Type B pancreatic cell (in vitro differentiated cells): ENCODE measurements around the gene SNCG. TPM values are rescaled to one million over a fixed set of nuclear protein-coding genes. Genes with fewer than 3 reads are reported as not detected.
"Not testable (repeated sequence)": the region's sequence is repeated elsewhere in the genome, so short reads cannot be mapped to it uniquely, and the experiment has no call there.

ENCODE experiments used
- DNase-seq: peaks from one replicate; pipeline ENCODE4 v3.0.0; 2021; ENCODE audit warnings: mixed read lengths; ENCODE audit not compliant: unreplicated experiment; ENCODE audit errors: extremely low spot score
- H3K27ac Mint-ChIP-seq: 2 replicates; pipeline ENCODE4 v1.8.0; 2021; ENCODE audit warnings: mild to moderate bottlenecking, mixed read lengths
- H3K27me3 Mint-ChIP-seq: 2 replicates; pipeline ENCODE4 v1.8.0; 2021; ENCODE audit warnings: mixed read lengths
- H3K36me3 Mint-ChIP-seq: 2 replicates; pipeline ENCODE4 v1.8.0; 2021; ENCODE audit warnings: mixed read lengths
- H3K4me1 Mint-ChIP-seq: one replicate; pipeline ENCODE4 v1.8.0; 2021; ENCODE audit warnings: mixed read lengths; ENCODE audit not compliant: unreplicated experiment
- H3K4me3 Mint-ChIP-seq: 2 replicates; pipeline ENCODE4 v1.8.0; 2021; ENCODE audit warnings: mild to moderate bottlenecking, mixed read lengths
- H3K9me3 Mint-ChIP-seq: 2 replicates; pipeline ENCODE4 v1.8.0; 2021; ENCODE audit warnings: mixed read lengths
- total RNA-seq: library from RNA; stranded (reverse); gene quantifications from 2 replicates; pipeline ENCODE4 v1.2.1, GENCODE V29; 2021; ENCODE audit warnings: low replicate concordance
- TF ChIP-seq, protein P1 (sequence below): fragments of 200-600 bp; sonication (generic); conservative IDR thresholded peaks from 2 replicates; pipeline ENCODE4 v1.5.0; 2021; ENCODE audit warnings: antibody characterized with exemption, mild to moderate bottlenecking

The SNCG gene
- total RNA-seq, 1 donor from 2014 or later = 60.4 TPM

- Mint-ChIP-seq H3K36me3 (peaks cover 8% of the 10 kb centered on the region), H3K4me1 (peaks cover 28% of the 10 kb centered on the region), H3K27ac (peak overlapping the region; percentile 86), H3K4me3 (peak overlapping the region; percentile 18), H3K9me3 (peaks cover 14% of the 10 kb centered on the region), H3K27me3 (peaks cover 4% of the 10 kb centered on the region)
- TF ChIP-seq, protein P1, sequence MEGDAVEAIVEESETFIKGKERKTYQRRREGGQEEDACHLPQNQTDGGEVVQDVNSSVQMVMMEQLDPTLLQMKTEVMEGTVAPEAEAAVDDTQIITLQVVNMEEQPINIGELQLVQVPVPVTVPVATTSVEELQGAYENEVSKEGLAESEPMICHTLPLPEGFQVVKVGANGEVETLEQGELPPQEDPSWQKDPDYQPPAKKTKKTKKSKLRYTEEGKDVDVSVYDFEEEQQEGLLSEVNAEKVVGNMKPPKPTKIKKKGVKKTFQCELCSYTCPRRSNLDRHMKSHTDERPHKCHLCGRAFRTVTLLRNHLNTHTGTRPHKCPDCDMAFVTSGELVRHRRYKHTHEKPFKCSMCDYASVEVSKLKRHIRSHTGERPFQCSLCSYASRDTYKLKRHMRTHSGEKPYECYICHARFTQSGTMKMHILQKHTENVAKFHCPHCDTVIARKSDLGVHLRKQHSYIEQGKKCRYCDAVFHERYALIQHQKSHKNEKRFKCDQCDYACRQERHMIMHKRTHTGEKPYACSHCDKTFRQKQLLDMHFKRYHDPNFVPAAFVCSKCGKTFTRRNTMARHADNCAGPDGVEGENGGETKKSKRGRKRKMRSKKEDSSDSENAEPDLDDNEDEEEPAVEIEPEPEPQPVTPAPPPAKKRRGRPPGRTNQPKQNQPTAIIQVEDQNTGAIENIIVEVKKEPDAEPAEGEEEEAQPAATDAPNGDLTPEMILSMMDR = no peak
- no peak for DNase-seq
These were observed 8.1 kb upstream of the SNCG start for GRCh38 chr10:86950349-86950748.

DNA sequence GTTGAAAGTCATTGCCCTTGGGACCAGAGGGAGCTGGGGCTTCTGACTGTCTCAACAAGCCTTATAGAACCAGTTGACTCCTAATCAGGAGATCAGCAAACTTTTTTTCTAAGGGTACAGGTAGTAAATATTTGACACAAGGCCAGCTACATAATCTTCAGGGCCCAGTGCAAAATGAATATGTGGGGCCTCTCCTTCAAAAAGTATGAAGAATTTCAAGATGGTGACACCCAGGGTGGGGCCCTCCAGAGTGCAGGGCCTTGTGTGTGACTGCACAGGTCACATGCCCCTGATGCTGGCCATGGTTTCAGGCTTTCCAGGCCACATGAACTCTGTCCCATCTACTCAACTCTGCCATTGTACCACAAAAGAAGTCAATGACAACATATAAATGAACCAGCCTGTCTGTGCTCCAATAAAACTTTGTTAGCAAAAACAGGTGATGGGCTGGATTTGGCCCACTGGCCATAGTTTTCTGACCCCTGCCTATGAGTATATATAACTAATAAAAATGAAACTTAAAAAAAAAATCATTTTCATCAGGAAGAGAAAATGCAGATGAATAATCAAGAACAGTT is 7.1 kb upstream of the SNCG start:
- TF ChIP-seq, protein P1 = no peak
- Mint-ChIP-seq H3K4me1 (peaks cover 23% of the 10 kb centered on the region), H3K4me3 (no peak overlapping the region), H3K27me3 (peaks cover 4% of the 10 kb centered on the region), H3K9me3 (peaks cover 14% of the 10 kb centered on the region), H3K36me3 (peaks cover 8% of the 10 kb centered on the region), H3K27ac (peak overlapping the region; percentile 86)
- no peak for DNase-seq

GRCh38 chr10:86952106-86952505 is 6.3 kb upstream of the SNCG start:
- Mint-ChIP-seq H3K27me3 (no peaks in the 10 kb centered on the region), H3K27ac (no peak overlapping the region), H3K36me3 (peaks cover 8% of the 10 kb centered on the region), H3K9me3 (peaks cover 14% of the 10 kb centered on the region), H3K4me1 (peaks cover 17% of the 10 kb centered on the region), H3K4me3 (no peak overlapping the region)
- TF ChIP-seq, protein P1 = no peak
- DNase-seq = no peak

DNA sequence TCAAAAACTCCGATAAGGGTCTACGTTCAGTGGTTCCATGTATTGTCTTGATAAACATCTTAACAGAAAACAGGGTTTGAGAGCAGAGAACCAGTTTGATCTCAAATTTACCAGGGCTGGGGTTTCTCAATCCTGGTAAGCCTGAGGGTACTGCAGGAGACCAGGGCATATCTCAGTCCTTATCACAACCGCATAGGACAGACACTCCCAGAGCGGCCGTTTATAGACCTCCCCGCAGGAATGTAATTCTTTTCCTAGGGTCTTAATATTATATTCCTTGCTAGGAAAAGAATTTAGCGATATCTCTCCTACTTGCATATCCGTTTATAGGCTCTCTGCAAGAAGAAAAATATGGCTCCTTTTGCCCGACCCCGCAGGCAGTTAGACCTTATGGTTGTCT is 5.7 kb upstream of the SNCG start:
- not testable (repeated sequence) for H3K27me3 Mint-ChIP-seq, H3K27ac Mint-ChIP-seq, H3K36me3 Mint-ChIP-seq, H3K4me3 Mint-ChIP-seq, DNase-seq
- Mint-ChIP-seq H3K4me1 (peaks cover 17% of the 10 kb centered on the region), H3K9me3 (peaks cover 14% of the 10 kb centered on the region)

DNA sequence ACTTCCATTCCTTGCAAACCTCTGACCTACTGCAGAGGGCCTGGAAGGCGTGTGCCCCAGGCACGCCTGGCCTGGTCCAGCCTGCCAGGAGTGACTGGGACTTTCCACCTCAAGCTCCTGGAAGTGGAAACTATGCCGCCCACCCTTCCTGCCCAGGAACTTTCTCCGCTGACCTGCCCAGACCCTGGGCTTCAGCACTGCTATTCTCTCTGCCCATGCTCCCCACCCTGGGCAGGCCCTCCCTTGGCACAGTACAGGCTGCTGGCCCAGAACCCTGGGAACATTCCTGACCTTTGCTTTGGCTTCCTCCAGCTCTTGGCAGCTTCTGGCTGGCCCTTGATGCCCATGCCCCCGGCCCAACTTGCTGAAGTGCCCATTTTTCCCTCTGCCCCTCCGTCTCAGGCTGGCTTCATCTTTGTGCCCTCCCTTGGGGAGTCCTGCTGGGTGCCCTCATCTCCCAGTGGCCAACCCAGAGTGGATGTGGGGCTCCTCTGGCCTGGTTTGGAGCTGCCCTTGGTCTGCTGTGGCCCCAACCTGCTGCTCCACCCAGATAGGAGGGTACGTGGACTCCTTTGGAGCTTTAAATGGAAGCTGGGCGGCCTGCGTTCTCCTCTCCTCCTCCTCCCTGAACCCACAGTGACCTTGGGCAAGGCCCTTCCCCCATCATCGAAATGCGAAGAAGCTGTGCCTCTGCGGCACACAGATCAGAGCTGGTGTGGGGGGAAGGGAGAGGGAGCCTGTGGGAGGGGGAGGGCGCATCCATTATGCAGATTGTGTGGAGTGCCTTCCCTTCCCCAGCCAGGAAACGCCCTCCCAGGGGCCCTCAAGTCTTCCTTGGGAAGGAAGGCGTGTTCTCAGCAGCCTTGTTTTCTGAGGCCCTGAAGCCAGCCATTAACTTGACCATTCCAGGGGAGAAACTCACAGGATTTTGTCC is 4.4 kb upstream of the SNCG start:
- peaks cover 8% of the 10 kb centered on the region for H3K36me3 Mint-ChIP-seq
- no peaks in the 10 kb centered on the region for H3K27me3 Mint-ChIP-seq
- peaks cover 21% of the 10 kb centered on the region for H3K4me1 Mint-ChIP-seq
- peak overlapping the region; percentile 64 for H3K4me3 Mint-ChIP-seq
- no peak for DNase-seq
- peaks cover 14% of the 10 kb centered on the region for H3K9me3 Mint-ChIP-seq
- H3K27ac Mint-ChIP-seq = peak overlapping the region; percentile 72
- TF ChIP-seq, protein P1 = no peak
